ENCODE data around the gene FJX1. TPM values are rescaled to one million over a fixed set of nuclear protein-coding genes. Genes with fewer than 3 reads are reported as not detected.

FJX1 gene, protein sequence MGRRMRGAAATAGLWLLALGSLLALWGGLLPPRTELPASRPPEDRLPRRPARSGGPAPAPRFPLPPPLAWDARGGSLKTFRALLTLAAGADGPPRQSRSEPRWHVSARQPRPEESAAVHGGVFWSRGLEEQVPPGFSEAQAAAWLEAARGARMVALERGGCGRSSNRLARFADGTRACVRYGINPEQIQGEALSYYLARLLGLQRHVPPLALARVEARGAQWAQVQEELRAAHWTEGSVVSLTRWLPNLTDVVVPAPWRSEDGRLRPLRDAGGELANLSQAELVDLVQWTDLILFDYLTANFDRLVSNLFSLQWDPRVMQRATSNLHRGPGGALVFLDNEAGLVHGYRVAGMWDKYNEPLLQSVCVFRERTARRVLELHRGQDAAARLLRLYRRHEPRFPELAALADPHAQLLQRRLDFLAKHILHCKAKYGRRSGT
- polyA plus RNA-seq, result 5.8 and 7.5 TPM in 2 replicates

DNA sequence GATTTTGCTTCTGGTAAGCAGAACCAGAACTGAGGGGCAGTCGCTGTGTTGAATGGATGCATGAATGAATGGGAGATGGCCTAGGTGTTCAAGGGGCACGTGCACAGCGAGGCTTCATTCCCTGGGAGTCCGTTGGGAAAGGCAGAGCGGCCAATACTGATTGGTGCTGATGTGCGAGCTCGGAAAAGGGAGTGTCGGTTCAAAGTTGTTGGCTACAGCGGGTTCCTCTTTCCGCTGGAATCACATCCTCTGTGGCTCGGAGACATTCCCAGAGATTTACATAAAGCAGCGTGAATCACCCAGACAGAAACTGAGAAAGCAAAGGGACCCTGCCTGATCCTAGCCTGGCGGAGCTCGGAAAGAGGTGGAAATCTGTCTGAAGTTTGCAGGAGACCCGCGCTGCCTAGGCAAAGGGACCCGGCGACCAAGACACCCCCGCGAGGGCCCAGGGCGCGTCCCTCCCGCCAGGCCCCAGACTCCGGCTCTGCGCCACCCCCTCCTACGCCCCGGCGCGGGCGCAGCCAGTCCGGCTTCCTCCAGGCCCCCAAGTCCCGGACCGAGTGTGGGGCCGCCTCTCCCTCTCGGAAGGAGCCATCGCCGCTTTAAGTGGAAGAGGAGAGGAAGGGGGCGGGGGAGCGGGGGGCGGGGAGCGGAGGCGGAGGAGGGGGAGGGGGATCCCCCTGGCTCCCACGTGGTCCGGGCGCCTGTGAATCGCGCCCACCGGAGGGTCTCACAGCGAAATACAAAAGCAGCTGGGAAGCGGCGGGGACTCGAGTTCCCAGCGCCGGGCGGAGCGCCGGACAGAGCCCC, at the start of gene FJX1:
Gene FJX1 (plus strand): TSS at position 774 of the 810 bp plus-strand sequence. CDS start 177 bp downstream, outside the sequence.

DNA sequence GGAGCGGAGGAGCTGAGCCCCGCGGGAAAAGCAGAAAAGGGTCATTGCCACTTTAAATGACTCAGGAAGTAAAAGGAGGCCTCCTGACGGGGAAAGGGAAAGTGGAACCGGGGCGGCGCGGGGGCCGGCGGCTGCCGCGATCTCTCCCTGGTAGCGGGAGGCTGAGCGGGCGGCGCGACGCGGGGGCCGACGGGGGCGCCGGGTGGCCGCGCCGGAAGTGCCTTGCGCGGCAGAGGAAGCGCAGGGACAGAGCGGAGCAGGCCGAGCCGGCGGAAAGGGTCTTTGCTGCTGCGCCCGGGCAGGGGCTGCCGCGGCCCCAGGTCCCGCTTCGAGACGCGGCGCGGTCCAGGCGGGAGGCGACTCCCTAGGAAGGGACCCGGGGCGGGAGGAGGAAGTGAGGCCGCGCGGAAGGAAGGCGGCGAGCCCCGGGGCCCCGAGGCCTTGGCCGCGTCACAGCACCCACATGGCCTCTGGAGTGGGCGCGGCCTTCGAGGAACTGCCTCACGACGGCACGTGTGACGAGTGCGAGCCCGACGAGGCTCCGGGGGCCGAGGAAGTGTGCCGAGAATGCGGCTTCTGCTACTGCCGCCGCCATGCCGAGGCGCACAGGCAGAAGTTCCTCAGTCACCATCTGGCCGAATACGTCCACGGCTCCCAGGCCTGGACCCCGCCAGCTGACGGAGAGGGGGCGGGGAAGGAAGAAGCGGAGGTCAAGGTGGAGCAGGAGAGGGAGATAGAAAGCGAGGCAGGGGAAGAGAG, 44.6 kb downstream of the FJX1 start, which contains the start of gene TRIM44:
Gene TRIM44 (plus strand): TSS at position 127 of the 759 bp plus-strand sequence. CDS start 337 bp downstream, at position 464.

Other genes starting within 250 kb of the FJX1 start
- 45.5 and 62.6 TPM in 2 replicates for gene SLC1A2, start 198.9 kb upstream of the FJX1 start, polyA plus RNA-seq
- gene PAMR1, start 92.8 kb upstream of the FJX1 start, polyA plus RNA-seq, result not detected in 2 replicates
- 16.8 and 17.9 TPM in 2 replicates for gene TRIM44, start 44.3 kb downstream of the FJX1 start, polyA plus RNA-seq

Measured in Purkinje cell (primary cell).